ENCODE results near the gene PDGFRB. TPM values are rescaled to one million over a fixed set of nuclear protein-coding genes. Genes with fewer than 3 reads are reported as not detected.

The PDGFRB gene
- total and polyA plus RNA-seq, 4 donors = 5.2 to 13.1 (median 8.3) TPM

DNA sequence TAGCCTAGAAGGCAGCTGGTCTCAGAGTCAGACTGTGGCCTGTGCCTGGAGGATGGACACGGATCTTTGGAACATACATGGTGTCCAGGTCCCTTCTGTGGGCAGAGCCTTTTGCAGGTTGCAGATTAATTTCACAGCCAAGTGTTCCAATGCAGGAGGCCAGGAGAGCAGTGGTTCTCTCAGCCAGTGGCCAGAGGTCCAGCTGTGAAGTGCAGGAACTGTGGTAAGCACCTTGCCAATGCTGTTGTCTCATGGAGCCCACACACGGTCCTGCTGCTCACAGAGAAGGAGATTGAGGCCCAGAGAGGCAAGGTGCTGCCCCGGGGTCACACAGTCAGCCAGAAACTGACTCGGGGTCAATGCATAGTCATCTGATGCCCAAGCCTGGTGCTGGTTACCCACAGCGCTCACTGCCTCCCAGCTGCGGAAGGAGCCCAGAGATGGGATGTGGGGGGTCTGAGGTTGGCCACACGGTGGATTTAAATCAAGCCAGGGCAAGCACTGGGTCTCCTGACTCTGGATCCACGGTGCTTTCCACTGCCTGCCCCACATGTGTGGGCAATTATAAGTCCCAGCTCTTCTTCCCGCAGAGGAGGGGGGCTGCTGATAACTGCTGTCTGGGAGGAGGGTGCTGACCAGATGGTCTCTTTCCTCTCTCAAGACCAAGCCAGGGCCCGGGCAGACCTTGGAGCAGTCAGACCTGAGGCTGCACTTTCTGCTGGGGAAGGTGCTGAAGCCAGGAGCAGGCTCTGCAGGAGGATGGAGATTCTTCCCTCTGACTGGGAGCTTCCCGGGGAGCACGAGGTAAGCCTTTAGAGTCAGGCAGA is 2.8 kb downstream of the PDGFRB start (continued):
- TF ChIP-seq, protein P1, sequence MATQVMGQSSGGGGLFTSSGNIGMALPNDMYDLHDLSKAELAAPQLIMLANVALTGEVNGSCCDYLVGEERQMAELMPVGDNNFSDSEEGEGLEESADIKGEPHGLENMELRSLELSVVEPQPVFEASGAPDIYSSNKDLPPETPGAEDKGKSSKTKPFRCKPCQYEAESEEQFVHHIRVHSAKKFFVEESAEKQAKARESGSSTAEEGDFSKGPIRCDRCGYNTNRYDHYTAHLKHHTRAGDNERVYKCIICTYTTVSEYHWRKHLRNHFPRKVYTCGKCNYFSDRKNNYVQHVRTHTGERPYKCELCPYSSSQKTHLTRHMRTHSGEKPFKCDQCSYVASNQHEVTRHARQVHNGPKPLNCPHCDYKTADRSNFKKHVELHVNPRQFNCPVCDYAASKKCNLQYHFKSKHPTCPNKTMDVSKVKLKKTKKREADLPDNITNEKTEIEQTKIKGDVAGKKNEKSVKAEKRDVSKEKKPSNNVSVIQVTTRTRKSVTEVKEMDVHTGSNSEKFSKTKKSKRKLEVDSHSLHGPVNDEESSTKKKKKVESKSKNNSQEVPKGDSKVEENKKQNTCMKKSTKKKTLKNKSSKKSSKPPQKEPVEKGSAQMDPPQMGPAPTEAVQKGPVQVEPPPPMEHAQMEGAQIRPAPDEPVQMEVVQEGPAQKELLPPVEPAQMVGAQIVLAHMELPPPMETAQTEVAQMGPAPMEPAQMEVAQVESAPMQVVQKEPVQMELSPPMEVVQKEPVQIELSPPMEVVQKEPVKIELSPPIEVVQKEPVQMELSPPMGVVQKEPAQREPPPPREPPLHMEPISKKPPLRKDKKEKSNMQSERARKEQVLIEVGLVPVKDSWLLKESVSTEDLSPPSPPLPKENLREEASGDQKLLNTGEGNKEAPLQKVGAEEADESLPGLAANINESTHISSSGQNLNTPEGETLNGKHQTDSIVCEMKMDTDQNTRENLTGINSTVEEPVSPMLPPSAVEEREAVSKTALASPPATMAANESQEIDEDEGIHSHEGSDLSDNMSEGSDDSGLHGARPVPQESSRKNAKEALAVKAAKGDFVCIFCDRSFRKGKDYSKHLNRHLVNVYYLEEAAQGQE (IDR thresholded peaks at IDR 0.05) = no peak
- TF ChIP-seq RAD21 (IDR thresholded peaks at IDR 0.05) (no peak), ZBTB33 (IDR thresholded peaks at IDR 0.05) (no peak), FOXA1 (IDR thresholded peaks at IDR 0.05) (no peak), YY1 (IDR thresholded peaks at IDR 0.05) (no peak), EGR1 (IDR thresholded peaks at IDR 0.05; ENCODE audit: low read depth in 2 of 2) (no peak)

- H3K27me3 ChIP-seq (ENCODE audit: control insufficient read depth in 4 of 4, insufficient read depth in 4 of 4, low read length in 3 of 4) = no peaks in the 10 kb centered on the region
- no peaks in the 10 kb centered on the region for H3K36me3 ChIP-seq (ENCODE audit: control insufficient read depth in 4 of 4, insufficient read depth in 3 of 4, low read depth in 1 of 4, low read length in 3 of 4)
- peaks cover 0 to 7% (median 1%) of the 10 kb centered on the region in 4 donors for H3K4me1 ChIP-seq (ENCODE audit: control insufficient read depth in 4 of 4, insufficient read depth in 4 of 4, low read length in 3 of 4)
- no peak overlapping the region for H3K27ac ChIP-seq (ENCODE audit: low read depth in 1 of 2, low read length in 2 of 2)
- TF ChIP-seq FOXA2 (IDR thresholded peaks at IDR 0.05) (no peak), NR2F2 (IDR thresholded peaks at IDR 0.05) (no peak), HNF4G (IDR thresholded peaks at IDR 0.05) (no peak), TAF1 (conservative IDR thresholded peaks at IDR 0.05) (no peak)
- TF ChIP-seq, protein P1 (IDR thresholded peaks at IDR 0.05) = no peak
- TF ChIP-seq, protein P2, sequence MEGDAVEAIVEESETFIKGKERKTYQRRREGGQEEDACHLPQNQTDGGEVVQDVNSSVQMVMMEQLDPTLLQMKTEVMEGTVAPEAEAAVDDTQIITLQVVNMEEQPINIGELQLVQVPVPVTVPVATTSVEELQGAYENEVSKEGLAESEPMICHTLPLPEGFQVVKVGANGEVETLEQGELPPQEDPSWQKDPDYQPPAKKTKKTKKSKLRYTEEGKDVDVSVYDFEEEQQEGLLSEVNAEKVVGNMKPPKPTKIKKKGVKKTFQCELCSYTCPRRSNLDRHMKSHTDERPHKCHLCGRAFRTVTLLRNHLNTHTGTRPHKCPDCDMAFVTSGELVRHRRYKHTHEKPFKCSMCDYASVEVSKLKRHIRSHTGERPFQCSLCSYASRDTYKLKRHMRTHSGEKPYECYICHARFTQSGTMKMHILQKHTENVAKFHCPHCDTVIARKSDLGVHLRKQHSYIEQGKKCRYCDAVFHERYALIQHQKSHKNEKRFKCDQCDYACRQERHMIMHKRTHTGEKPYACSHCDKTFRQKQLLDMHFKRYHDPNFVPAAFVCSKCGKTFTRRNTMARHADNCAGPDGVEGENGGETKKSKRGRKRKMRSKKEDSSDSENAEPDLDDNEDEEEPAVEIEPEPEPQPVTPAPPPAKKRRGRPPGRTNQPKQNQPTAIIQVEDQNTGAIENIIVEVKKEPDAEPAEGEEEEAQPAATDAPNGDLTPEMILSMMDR (IDR thresholded peaks at IDR 0.05; ENCODE audit: low read depth, low read length, missing input control) = no peak
- no peaks in the 10 kb centered on the region for H3K9me3 ChIP-seq (ENCODE audit: control insufficient read depth in 4 of 4, low read length in 3 of 4)
- no peak overlapping the region for H3K4me3 ChIP-seq (ENCODE audit: low read depth in 1 of 3, low read length in 3 of 3)
- no peak overlapping the region for H3K9ac ChIP-seq (ENCODE audit: low read depth in 1 of 2, low read length in 2 of 2)
- no peak for DNase-seq (ENCODE audit: low spot score)
Measured at GRCh38 chr5:150149618-150150017, 6.0 kb downstream of the PDGFRB start.
